Measurements from ENCODE around the gene SPOCK1. TPM values are rescaled to one million over a fixed set of nuclear protein-coding genes. Genes with fewer than 3 reads are reported as not detected.

Gene SPOCK1
- total RNA-seq, 1 experiment from 2014 or later = 10.9 TPM

DNA sequence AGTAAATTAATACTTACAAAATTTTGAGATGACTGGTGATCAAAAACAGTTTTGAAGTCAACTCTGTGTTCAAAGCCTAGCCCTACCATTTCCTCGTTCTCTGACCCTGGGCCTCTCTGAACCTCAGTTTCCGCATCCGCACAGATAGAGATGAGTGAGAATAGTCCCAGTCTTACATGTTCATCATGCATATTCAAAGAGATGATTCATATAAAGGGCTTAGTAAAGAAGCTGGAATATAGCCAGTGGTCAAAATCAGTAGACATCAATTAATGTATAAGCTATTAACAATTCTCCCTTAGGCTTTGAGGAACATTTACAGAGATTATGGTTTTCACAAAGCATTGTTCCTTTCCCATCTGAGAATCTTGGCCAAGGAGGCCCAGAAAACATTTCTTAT lies 250.6 kb downstream of the SPOCK1 start:
- Histone ChIP-seq H2BK5ac (ENCODE audit: insufficient read length, low read length) (no peak overlapping the region), H2AFZ (ENCODE audit: low read length) (no peak overlapping the region), H3K9me3 (ENCODE audit: control insufficient read depth, low read depth, low read length) (no peaks in the 10 kb centered on the region), H2BK20ac (ENCODE audit: low read depth, low read length, poor library complexity, severe bottlenecking) (no peak overlapping the region), H3K27me3 (ENCODE audit: insufficient read depth, low read length) (no peaks in the 10 kb centered on the region), H3K56ac (ENCODE audit: insufficient read length, low read depth, low read length) (no peak overlapping the region), H3T11ph (ENCODE audit: low read length) (no peak overlapping the region), H3K14ac (ENCODE audit: insufficient read depth, low read length) (no peak overlapping the region), H3K4me2 (ENCODE audit: insufficient read depth, insufficient read length, low read length) (no peak overlapping the region), H2BK120ac (ENCODE audit: low read depth, low read length, poor library complexity, severe bottlenecking) (no peak overlapping the region), H3K9ac (ENCODE audit: extremely low read depth, insufficient read length, low read length) (no peak overlapping the region), H4K5ac (ENCODE audit: insufficient read length, low read depth, low read length) (no peak overlapping the region), H3K18ac (ENCODE audit: insufficient read length, low read depth, low read length) (no peak overlapping the region), H3K23me2 (ENCODE audit: insufficient read length, low read depth, low read length, poor library complexity, severe bottlenecking) (no peaks in the 10 kb centered on the region), H4K91ac (ENCODE audit: insufficient read length, low read depth, low read length) (no peak overlapping the region), H3K79me1 (ENCODE audit: insufficient read depth, low read depth, low read length, poor library complexity, severe bottlenecking) (no peaks in the 10 kb centered on the region), H4K20me1 (ENCODE audit: control insufficient read depth, insufficient read depth, insufficient read length) (no peaks in the 10 kb centered on the region), H3K4ac (ENCODE audit: low read depth, low read length) (no peak overlapping the region), H2BK12ac (ENCODE audit: insufficient read length, low read depth, low read length) (no peak overlapping the region), H3K4me1 (ENCODE audit: insufficient read depth, low read length) (no peaks in the 10 kb centered on the region), H2BK15ac (ENCODE audit: low read depth, low read length) (no peak overlapping the region), H4K8ac (replicated peaks; ENCODE audit: insufficient read length, low read depth, low read length) (no peak overlapping the region), H3K27ac (ENCODE audit: insufficient read length, low read depth, low read length) (no peak overlapping the region), H3K79me2 (ENCODE audit: insufficient read depth, low read length) (no peaks in the 10 kb centered on the region), H3K23ac (ENCODE audit: insufficient read length, low read depth, low read length) (no peak overlapping the region), H2AK5ac (ENCODE audit: insufficient read length, low read length) (no peak overlapping the region)
- Mint-ChIP-seq H3K27ac (no peak overlapping the region), H3K36me3 (ENCODE audit: insufficient read depth in 1 of 3, low read depth in 3 of 3) (no peaks in the 10 kb centered on the region), H3K4me3 (no peak overlapping the region), H3K27me3 (ENCODE audit: low read depth) (no peaks in the 10 kb centered on the region), H3K4me1 (0 out of 4 replicates have a peak, but pooled peaks cover 0 to 2% of the 10 kb centered on the region in 2 experiments), H3K9me3 (no peaks in the 10 kb centered on the region)
- WGBS (ENCODE audit: extremely low coverage, insufficient read length, low lambda C conversion rate) = no CpG with 5 or more reads among the region's 3 CpGs
- no peak for DNase-seq
- TF ChIP-seq, protein P1, sequence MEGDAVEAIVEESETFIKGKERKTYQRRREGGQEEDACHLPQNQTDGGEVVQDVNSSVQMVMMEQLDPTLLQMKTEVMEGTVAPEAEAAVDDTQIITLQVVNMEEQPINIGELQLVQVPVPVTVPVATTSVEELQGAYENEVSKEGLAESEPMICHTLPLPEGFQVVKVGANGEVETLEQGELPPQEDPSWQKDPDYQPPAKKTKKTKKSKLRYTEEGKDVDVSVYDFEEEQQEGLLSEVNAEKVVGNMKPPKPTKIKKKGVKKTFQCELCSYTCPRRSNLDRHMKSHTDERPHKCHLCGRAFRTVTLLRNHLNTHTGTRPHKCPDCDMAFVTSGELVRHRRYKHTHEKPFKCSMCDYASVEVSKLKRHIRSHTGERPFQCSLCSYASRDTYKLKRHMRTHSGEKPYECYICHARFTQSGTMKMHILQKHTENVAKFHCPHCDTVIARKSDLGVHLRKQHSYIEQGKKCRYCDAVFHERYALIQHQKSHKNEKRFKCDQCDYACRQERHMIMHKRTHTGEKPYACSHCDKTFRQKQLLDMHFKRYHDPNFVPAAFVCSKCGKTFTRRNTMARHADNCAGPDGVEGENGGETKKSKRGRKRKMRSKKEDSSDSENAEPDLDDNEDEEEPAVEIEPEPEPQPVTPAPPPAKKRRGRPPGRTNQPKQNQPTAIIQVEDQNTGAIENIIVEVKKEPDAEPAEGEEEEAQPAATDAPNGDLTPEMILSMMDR (conservative IDR thresholded peaks at IDR 0.05) = no peak

Data from H9 (cell line).